GM18867 (cell line): Measurements from ENCODE around the gene FXR1.
"Not testable (repeated sequence)": the region's sequence is repeated elsewhere in the genome, so short reads cannot be mapped to it uniquely, and the experiment has no call there.

Experiments used
- ATAC-seq: cut with Tn5 transposase; IDR thresholded peaks from one replicate; pipeline ENCODE4 v1.9.1; 2021; ENCODE audit warnings: mild to moderate bottlenecking, moderate library complexity; ENCODE audit not compliant: unreplicated experiment

FXR1 gene

DNA sequence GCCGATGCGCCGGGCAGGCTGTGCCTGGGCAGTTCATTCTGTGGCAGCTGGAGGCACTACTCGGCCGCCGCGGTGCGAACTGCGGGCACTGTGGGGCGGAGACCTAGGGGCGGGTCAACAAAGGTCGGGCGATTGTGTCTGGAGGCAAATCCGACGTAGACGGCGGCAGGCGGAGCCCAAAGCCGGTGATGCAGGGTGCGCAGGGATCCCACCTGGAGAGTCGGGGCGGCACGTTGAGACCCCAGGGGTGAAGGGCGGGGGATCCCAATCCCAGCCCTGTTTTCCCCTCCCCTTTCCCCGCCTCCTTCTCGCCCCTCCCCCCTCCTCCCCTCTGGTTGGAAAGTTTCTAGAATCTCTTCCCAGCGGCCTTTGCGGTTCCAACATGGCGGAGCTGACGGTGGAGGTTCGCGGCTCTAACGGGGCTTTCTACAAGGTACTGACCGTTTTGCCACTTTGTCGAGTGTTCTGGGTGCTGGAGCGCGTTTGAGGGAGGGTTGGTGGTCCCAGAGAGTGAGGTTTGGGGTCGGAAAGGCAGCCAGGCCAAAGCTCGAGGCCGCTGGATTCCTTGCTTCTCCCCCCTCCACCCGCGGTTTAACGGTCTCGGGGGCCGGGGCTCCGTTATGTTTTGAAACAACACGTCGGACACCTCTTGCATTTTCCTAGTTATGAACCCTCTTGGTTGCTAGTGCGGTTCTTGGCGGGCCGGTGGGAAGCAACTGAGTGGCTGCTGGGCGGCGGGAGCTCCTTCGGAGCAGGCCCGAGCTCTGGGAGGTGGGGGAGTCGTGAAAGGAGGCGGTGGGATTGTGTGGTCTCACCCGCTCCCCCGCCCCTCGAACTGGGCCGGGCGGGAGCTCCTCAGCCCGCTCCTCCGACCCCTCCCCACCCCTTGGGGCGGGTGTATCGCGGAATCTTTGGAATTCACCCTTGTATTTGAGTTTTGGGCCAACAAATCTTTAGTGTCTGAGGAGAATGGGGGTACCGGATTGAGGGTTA, at the start of gene FXR1:
Gene FXR1, plus strand, starts transcription at position 367 of the 993 bp plus-strand sequence. Its CDS starts 16 bp downstream, at position 383.
- ATAC-seq = peak; percentile 99

DNA sequence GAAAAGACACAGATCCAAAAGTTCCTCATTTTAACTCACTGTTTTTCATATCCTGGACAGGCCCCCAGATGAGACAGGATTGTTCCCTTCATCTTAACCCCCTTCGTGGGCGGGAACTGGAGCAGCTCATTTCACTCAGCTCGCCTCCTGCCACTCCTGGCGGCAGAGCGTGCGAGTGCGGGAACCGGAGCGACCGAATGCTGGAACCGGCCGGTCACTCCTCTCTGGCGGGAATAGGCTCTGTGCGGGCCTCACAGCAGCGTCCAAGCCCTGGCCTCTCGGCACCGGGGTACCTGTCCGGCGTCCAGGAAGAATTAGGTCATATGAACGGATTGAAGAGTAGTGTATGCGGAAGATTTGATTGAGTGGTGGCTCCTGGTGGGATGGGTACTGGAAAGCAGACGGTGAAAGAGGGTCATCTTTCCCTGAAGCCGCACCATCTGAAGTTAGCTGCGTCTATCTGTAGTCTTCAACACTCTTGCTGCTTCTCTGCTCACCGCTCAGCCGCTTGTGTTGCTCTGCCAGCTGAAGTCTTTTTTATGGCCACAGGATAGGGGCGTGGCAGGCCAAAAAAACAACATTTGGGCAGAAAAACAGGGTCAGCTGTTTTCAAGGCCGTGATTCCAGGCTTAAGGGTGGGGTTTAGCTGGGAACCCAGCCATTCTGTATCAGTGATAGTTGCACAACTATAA, 42.3 kb upstream of the FXR1 start:
- no peak for ATAC-seq

DNA sequence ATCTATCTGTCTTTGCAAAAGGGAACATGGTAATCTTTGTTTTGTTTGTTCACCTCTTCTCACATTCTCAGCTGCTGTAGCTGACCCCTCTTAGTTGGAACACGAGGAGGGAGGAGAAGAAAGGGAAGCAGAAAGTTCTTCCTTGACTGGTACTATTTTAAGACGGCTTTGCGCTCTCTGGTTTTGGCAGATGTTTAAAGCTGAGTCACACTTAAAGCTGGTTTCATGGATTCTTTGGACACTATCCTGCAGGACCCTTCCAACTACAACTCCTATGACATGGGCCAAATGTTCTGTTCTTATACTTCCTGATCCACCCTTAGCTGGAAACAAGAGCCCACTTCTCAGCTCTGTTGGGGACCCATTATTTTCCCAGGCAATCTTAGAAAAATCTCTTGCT, 40.6 kb upstream of the FXR1 start:
- ATAC-seq = no peak

DNA sequence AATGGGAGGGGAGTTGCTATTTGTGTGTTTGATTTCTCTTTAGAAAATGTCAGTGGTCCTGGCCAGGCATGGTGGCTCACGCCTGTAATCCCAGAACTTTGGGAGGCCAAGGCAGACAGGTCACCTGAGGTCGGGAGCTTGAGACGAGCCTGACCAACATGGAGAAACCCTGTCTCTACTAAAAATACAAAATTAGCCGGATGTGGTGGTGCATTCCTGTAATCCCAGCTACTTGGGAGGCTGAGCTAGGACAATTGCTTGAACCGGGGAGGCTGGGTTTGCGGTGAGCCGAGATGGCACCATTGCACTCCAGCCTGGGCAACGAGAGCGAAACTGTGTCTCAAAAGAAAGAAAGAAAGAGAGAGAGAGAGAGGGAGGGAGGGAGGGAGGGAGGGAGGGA, 40.0 kb upstream of the FXR1 start:
- not testable (repeated sequence) for ATAC-seq

DNA sequence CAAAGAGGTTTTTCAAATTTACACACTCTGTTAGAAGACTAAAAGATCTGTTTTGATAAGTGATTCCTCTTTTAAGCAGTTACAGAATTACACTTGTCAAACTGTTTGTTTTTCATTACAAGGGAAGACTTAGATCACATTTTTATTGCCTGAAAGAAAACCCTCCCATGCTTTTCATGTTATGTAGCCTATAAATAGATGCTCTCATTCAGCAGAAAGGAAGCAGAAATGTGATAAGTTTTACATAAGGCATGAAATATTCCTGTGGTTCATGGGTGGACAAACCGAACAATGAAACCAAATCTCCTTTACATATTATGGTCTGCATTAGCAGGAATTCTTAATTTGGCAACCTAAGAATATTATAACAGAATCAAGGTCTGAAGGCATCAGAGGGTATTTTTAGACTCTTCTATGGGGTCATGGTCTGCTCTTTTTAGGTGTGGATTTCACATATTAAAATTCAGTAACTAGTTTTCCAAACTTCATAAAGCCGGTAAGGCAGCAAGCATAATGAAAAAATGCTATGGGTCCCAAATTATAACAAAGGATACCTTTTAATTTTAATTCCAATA, 37.3 kb upstream of the FXR1 start:
- ATAC-seq = no peak

DNA sequence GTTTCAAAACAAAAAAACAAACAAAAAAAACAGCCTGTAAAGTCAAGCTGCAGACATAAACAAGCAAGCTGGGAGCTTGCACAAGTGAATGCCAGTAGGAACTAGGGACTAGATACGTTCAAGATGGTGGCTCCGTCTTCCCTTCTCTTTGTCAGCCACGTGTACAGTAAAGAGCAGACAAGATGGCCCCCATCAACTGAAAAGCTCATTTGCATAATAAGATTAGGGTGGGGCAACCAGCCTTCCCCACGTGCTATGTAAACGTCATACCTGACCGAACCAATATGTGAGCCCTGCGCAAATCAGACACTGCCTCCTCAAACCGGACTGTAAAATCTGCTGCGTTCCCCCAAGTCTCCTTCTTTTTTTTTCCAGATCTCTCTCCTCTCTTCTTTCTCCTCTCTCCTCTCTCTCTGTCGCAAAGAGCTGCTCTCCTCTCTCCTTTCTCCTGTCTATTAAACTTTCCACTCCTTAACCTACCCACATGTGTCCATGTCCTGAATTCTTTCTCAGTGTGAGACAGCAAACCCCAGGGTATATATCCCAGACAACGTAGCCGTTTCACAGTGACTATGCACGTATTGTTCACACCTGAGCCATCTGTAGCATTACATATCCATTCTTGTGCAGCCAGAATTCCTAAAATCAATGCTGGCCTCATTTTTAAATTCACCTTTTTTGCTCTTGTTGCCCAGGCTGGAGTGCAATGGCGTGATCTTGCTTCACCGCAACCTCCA, 31.2 kb upstream of the FXR1 start:
- no peak for ATAC-seq

DNA sequence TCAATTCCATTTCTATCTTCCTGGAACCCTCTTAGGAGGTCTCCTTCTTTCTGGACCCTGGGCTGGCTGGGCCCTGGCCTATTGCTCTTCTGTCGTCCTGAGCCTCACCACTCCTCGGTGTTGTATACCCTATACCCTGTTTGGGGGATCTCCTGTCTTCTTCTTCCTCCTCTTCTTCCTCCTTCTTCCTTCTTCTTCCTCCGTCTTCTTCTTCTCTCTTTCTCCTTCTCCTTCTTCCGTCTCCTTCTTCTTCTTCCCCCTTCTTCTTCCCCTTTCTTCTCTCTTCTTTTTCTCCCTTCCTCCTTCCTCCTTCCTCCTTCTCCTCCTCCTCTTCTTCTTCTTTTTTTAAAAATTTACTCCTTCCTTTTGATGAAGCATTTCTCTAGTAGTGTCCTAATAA, 30.4 kb upstream of the FXR1 start:
- ATAC-seq = no peak

DNA sequence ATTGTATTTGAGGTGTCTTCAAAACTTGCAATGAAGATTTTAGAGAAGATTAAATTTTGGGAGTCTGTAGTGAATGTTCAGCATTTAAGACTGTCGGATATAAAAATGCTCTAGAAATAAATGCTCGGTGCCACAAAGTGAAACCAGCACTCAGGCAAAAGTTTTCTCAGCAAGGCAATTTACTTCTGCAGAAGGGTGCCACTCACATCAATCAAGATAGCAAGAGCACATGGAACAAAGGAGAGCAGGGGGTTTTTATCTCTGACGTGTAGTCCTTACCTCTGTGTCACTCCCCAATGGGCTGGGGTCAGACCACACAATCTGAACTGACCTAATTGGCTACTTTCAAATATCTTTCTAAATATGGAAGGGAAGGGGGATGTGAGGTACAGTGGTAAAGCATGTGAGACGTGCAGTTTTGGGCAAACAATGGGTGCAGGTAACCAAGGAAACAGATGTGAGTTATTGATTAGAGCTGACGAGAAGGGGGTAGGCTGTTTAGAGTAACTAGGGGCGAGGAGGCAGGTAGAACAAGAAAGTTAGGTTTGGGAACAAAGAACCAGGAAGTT, 23.4 kb upstream of the FXR1 start:
- ATAC-seq = no peak

DNA sequence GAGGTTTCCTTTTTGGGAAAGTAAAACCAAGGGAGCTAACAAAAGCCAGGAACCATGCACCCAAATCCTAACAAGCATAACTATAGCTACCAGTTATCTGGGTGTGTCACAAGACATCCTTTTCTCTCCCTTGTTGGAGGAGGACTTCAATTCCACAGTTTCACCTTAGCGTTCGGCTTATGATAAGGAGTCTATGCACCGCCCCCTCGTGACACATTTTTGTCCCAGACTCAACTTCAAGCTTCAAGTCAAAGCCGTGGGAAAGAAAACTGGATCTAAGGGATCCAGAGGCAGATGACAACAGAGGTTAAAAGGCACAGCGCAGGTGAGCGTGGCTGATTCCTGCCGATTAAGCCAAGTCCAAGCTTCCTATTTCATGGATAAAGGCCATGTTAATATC, 13.9 kb upstream of the FXR1 start:
- no peak for ATAC-seq

DNA sequence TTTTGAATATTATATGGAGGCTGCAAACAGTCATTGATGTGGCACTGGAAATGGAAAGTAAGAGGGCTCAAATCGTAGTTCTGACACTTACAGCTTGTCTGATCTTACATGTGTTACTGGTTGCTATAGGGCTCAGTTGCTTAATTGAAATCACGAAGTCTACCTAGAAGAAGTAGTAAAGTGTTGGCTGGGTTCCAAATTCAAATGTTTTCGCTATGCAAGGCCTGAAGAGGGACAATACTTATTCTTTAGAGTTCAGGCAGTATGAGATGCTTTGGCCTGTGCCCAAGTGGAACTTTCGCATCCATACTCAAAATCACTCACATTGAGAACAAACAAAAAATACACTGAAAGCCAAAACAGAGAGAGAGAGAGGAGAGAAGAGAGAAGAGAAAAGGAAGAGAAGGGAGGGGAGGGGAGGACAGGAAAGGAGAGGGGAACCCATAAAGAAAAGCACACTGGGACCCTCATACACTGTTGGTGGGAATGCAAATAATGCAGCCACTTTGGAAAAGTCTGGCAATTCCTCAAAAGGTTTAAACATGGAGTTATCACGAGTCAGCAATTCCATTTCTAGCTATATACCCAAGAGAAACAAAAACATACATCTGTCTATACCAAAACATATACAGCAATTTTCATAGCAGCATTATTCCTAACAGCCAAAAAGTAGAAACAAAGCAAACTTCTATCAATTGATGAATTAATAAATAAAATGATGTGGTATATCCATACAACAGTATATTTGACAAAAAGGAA, 2.9 kb upstream of the FXR1 start:
- no peak for ATAC-seq

DNA sequence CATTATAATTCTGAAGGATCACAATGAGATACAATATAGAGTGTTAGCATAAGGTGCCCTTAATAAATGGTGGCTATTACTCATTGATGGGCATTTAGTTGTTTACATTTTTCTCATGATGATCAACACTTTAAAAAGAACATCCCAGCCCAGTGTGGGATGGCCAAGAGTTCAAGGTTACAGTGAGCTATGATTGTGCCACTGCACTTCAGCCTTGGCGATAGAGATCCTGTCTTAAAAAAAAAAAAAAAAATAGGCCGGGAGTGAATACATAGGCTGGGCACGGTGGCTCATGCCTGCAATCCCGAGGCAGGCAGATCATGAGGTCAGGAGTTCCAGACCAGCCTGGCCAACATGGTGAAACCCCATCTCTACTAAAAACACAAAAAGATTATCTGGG, 1.6 kb upstream of the FXR1 start:
- ATAC-seq = no peak

DNA sequence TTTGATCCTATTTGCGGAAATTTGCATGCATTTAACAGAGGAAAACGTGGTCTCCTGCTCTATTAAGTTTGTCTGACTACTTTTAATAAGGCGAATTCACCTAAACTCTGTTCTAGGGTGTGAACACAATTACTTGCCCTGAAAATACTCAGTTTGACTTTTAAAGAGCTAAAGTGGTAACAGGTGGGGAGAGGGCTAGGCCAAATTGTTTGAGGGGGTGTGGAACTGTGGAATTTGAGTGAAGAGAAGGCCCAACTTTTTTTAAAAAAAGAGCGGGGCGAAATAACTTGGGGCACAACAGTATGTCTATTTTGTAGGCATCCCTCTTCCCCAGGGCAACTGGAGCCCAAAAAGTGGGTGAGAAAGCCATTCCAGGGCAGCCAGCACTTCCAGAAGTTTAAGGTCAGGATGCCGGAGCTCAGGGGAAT, 580 bp upstream of the FXR1 start:
- peak; percentile 8 for ATAC-seq

DNA sequence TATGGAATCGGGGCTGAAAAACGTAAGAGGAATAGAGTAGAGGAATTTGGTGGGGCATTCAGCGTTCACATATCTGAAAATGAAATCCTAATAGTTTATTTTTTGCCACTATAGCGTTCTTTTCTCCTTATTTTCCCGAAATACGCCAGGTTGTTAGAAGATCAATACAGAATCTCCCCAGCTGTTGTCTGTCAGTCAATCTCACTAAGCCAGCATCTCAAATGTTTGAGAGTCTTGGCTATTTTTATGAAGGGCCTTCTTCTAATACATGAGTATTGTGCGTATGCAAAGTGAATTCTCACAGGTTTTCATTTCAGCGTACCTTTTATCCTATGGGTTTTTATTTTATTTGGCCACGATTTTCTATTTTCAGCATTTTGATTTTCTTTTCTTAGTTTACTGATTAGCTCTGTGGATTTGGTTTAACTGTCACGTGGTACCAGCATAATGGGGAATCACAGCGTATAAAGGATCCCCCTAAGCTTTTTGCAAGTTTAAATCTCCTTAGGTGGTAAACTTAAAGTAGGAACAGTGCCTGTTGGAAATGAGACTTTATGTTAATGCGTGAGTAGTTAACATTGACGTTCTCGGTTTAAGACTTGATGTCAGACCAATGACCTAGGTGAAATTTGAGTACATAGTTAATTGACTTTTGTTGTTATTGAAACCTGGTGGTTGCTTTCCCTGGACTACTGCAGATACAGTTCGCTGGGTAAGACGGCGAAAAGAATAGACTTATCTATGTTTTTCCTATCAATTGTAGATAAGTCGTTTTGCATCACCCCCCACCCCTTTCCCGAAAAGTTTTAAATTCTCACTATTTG, 1.3 kb downstream of the FXR1 start:
- ATAC-seq = no peak

DNA sequence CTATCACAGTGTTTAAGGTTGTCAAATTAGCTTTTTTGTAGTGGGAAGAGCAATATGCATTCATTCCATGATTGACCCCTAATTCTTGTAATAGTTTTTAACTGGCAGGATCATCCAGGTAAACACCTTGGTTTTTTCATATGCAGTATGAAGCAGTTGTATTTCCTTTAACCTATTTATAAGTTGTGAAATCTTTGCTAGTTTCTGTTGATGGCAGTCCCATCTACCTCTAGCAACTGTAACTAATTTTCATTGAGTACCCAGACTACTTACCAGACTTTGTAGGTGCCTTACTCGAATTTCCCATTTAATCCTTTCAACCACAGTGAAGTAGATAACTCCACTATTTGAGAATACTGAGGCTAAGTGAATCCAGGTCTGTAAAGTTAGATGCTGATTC, 6.1 kb downstream of the FXR1 start:
- peak; percentile 64 for ATAC-seq

DNA sequence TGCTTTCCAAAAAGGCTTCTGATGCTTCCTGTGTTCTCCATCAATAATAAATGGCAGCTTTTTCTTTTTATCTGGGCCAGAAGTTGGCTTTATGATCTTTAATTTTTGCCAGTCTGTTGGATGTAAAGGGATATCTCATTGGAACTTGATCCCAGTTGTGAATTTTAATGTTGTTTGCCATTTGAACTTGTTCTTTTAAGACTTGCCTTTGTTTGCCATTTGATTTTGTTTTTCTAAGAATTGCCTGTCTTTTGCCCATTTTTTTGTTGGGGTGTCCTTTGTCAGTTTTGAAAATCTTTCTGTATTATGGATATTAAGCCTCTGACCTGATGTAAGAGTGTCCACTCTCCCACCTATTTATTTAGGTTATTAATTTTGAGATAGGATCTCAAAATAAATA, 9.8 kb downstream of the FXR1 start:
- no peak for ATAC-seq

DNA sequence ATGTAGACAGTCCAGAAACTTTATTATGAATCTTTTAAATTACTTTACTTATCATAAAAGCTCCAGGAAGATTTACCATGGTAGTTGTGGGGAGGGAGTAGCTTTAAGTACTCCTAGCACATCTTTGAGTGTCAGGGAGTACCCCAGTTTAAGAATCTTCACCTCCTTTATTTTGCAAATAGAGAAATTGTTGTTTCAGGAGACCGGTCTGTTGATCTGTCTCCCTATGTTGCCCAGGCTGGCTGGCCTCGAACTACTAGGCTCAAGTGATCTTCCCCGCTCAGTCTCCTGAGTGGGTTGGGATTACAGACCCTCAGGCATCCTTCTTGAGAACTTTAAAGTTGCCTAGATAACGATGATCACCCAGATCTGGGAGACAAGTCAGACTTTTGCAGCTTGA, 11.1 kb downstream of the FXR1 start:
- ATAC-seq = no peak

DNA sequence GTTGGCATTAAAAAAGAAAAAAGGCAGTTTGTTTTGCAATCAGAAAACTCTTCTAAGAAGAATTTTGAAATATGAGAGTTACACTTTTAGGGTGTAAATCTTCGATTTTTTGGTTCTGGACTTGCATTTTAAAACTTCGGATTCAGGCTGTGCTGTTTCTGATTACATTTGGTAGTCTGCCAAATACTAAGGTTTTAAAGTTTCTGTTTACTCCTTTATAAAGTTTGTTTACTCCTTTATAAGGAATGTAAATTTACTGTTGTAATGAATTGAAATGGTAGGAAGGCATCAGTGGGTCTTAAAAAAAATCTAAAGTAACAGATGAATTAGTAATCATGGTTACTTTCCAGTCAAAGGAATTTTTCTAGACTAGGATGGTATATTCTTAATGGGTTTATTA, 14.1 kb downstream of the FXR1 start:
- no peak for ATAC-seq

DNA sequence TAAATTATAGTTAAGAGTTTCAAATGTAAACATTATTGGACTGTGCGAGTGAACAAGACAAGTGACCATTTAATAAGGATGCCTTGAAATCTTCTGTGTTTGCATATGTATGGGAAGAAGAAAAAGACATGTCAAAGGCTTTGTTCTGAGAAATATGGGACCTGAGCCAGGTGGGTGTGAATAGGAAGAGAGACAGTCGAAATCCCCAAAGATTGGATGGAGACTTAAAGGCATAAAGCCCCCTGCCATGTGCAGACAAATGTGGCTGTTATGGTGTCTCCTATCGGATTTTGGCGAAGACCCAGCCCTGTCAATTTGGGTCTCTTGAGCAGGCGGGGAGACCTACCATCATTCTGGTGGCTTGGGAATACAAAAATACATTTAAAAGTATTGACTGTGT, 16.9 kb downstream of the FXR1 start:
- no peak for ATAC-seq

DNA sequence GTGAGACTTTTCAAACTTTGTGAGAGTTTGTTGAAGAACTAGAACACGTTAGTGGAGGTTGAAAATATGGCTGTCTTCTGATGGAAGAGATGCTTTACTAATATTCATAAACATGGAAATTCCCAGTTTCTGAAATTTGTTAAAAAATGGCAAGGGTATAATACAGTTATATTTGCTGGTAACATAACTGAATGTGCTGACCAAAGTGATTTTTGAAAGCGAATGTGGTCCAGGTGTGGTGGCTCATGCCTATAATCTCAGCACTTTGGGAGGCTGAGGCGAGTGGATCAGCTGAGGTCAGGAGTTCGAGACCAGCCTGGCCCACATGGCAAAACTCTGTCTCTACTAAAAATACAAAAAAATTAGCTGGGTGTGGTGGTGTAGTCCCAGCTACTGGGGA, 18.1 kb downstream of the FXR1 start:
- no peak for ATAC-seq
